Endothelial cell of umbilical vein (primary cell): ENCODE results near the gene SYTL5. TPM values are rescaled to one million over a fixed set of nuclear protein-coding genes. Genes with fewer than 3 reads are reported as not detected.

ENCODE experiments used
- BruUV-seq: library from RNA; stranded (reverse); fragments of 400-500 nt; replicated peaks from 2 replicates; lab custom pipeline; 2021; lab: Mats Ljungman, UMichigan
- CTCF ChIA-PET: fragments of 300-600, 350-600 bp; sonication (Branson Sonifier 250); formaldehyde crosslinking; loops from one replicate; lab custom pipeline; 2021; ENCODE audit warnings: antibody characterized with exemption, inconsistent platforms; lab: Charles Lee
- POLR2A ChIA-PET: fragments of 300-600, 350-600 bp; sonication (Branson Sonifier 250); formaldehyde crosslinking; loops from one replicate; lab custom pipeline; 2021; ENCODE audit warnings: antibody characterized with exemption, inconsistent platforms; lab: Charles Lee
- DNase-seq: peaks from one replicate; pipeline ENCODE4 v3.0.0-alpha.2; 2011; ENCODE audit warnings: low read depth, low spot score
- FAIRE-seq: peaks from 2 replicates; lab custom pipeline; 2011; peaks lifted over from hg19 to GRCh38; lab: Jason Lieb, UNC
- H2AFZ ChIP-seq: 2 replicates; pipeline ENCODE4 v1.6.0; 2012; ENCODE audit warnings: low read depth, low read length, control low read depth, inconsistent platforms
- H3K27ac ChIP-seq: 2 replicates; pipeline ENCODE4 v1.5.1; 2011; ENCODE audit warnings: low read depth, mild to moderate bottlenecking, control low read depth, low read length, moderate library complexity; ENCODE audit not compliant: insufficient read depth
- H3K27me3 ChIP-seq, 2 experiments: 2 replicates each; pipeline versions ENCODE4 v1.6.0 to v1.6.1; 2011; ENCODE audit warnings: low read length in 2 of 2, mixed read lengths in 1 of 2; ENCODE audit not compliant: control insufficient read depth in 2 of 2, insufficient read depth in 2 of 2
- H3K36me3 ChIP-seq, 2 experiments: 2 replicates in 1 of 2; 3 replicates in 1 of 2; pipeline ENCODE4 v1.5.1; 2011; ENCODE audit warnings: low read length in 2 of 2, mild to moderate bottlenecking in 1 of 2, moderate library complexity in 1 of 2; ENCODE audit not compliant: control insufficient read depth in 2 of 2, insufficient read depth in 2 of 2; ENCODE audit errors: extremely low read depth in 1 of 2
- H3K4me1 ChIP-seq: 3 replicates; pipeline ENCODE4 v1.5.1; 2011; ENCODE audit warnings: mild to moderate bottlenecking, low read length; ENCODE audit not compliant: control insufficient read depth, insufficient read depth; ENCODE audit errors: extremely low read depth
- H3K4me2 ChIP-seq: 2 replicates; pipeline ENCODE4 v1.6.1; 2011; ENCODE audit warnings: low read length, control low read depth, mixed read lengths; ENCODE audit not compliant: insufficient read depth
- H3K4me3 ChIP-seq, 3 experiments: fragments of 200-600 bp in 1 of 3; sonication (generic), shearing (Covaris generic) in 1 of 3; replicated peaks in 1 of 3; 2 replicates each; pipeline ENCODE4 v1.5.1; 2011 to 2016; ENCODE audit warnings: control low read depth in 3 of 3, low read length in 3 of 3, mild to moderate bottlenecking in 2 of 3, inconsistent platforms in 1 of 3, low read depth in 1 of 3, moderate library complexity in 1 of 3; ENCODE audit not compliant: insufficient read depth in 1 of 3
- H3K79me2 ChIP-seq: 2 replicates; pipeline ENCODE4 v1.6.0; 2012; ENCODE audit warnings: low read length, inconsistent platforms; ENCODE audit not compliant: control insufficient read depth, insufficient read depth
- H3K9ac ChIP-seq: replicated peaks from 2 replicates; pipeline ENCODE3; 2011; ENCODE audit warnings: low read length, control low read depth; ENCODE audit not compliant: insufficient read depth; ENCODE audit errors: extremely low read depth
- H3K9me1 ChIP-seq: replicated peaks from 3 replicates; pipeline ENCODE4 v1.6.0; 2011; ENCODE audit warnings: mild to moderate bottlenecking, low read length; ENCODE audit not compliant: control insufficient read depth, insufficient read depth; ENCODE audit errors: extremely low read depth
- H3K9me3 ChIP-seq: replicated peaks from 2 replicates; pipeline ENCODE4 v1.5.1; 2012; ENCODE audit warnings: low read length, inconsistent platforms; ENCODE audit not compliant: control insufficient read depth, insufficient read depth
- H4K20me1 ChIP-seq: replicated peaks from 2 replicates; pipeline ENCODE3; 2011; ENCODE audit warnings: mild to moderate bottlenecking, low read length; ENCODE audit not compliant: control insufficient read depth, insufficient read depth; ENCODE audit errors: extremely low read depth
- CTCF ChIP-seq, 2 donors: IDR thresholded peaks; 1 replicate in 1 of 2; 2 replicates in 1 of 2; pipeline ENCODE4 v1.5.1; 2011; ENCODE audit warnings: low read length in 2 of 2, mild to moderate bottlenecking in 2 of 2, moderate library complexity in 2 of 2, control low read depth in 1 of 2, inconsistent platforms in 1 of 2, low read depth in 1 of 2; ENCODE audit not compliant: insufficient read depth in 1 of 2; ENCODE audit errors: extremely low read depth in 1 of 2
- EZH2 ChIP-seq: IDR thresholded peaks from 2 replicates; pipeline ENCODE4 v1.6.1; 2012; ENCODE audit warnings: borderline replicate concordance, low read depth, mild to moderate bottlenecking, moderate library complexity, low read length, inconsistent platforms; ENCODE audit not compliant: severe bottlenecking
- FOS ChIP-seq: IDR thresholded peaks from 2 replicates; pipeline ENCODE4 v1.6.1; 2011; ENCODE audit warnings: mild to moderate bottlenecking, low read length, moderate library complexity, borderline replicate concordance; ENCODE audit not compliant: insufficient read depth
- GATA2 ChIP-seq: IDR thresholded peaks from 2 replicates; pipeline ENCODE4 v1.7.0; 2011; ENCODE audit warnings: low read depth, mild to moderate bottlenecking, moderate library complexity, mixed read lengths, low read length; ENCODE audit not compliant: insufficient read length, insufficient read depth
- JUN ChIP-seq: IDR thresholded peaks from 2 replicates; pipeline ENCODE4 v1.6.1; 2011; ENCODE audit warnings: borderline replicate concordance, low read depth; ENCODE audit not compliant: insufficient read length, insufficient read depth
- MAX ChIP-seq: IDR thresholded peaks from 2 replicates; pipeline ENCODE4 v1.6.1; 2011; ENCODE audit not compliant: insufficient read depth, insufficient read length
- MYC ChIP-seq: IDR thresholded peaks from one replicate; pipeline ENCODE4 v1.6.1; 2011; ENCODE audit warnings: mild to moderate bottlenecking, low read depth, low read length
- POLR2A ChIP-seq: IDR thresholded peaks from 2 replicates; pipeline ENCODE4 v1.6.1; 2012; ENCODE audit warnings: low read depth, mild to moderate bottlenecking, control low read depth, low read length
- POLR2AphosphoS5 ChIP-seq: IDR thresholded peaks from 2 replicates; pipeline ENCODE4 v1.6.1; 2012; ENCODE audit warnings: low read depth, mild to moderate bottlenecking, control low read depth, low read length, moderate library complexity; ENCODE audit not compliant: insufficient read depth
- dilution Hi-C: fragments of 300-500 bp; cut with MboI; formaldehyde crosslinking; loops from one replicate; pipeline ENCODE4 v1.15.0; 2019; ENCODE audit warnings: low sequenced_read_pairs; ENCODE audit not compliant: extremely low pct_ligation_motif_present
- intact Hi-C: fragments of 100-400 bp; cut with micrococcal nuclease; formaldehyde crosslinking; loops from one replicate; pipeline ENCODE4 v1.10.0; 2022
- polyA plus RNA-seq, 4 experiments: library from polyadenylated mRNA; depleted of rRNA in 3 of 4; stranded (reverse) in 3 of 4; unstranded in 1 of 4; fragments of >200 nt; gene quantifications; 2 replicates each; pipeline versions ENCODE4 v1.2.1 to v1.2.3, GENCODE V29; 2011 to 2012; ENCODE audit warnings: missing spikeins in 1 of 4
- total RNA-seq: library from RNA; stranded (reverse); gene quantifications from 2 replicates; pipeline ENCODE4 v1.2.3, GENCODE V29; 2021

SYTL5 gene
- total and polyA plus RNA-seq, 2 donors (not counting 3 experiments of a cell fraction or from before 2014, with no cell fraction given), result 0.01 TPM; not detected in 1

- Histone ChIP-seq H3K27me3 (no peaks in the 10 kb centered on the region), H3K4me1 (no peaks in the 10 kb centered on the region), H4K20me1 (no peaks in the 10 kb centered on the region), H3K4me2 (no peak overlapping the region), H2AFZ (no peak overlapping the region), H3K79me2 (no peaks in the 10 kb centered on the region), H3K36me3 (no peaks in the 10 kb centered on the region), H3K9me3 (no peaks in the 10 kb centered on the region), H3K27ac (no peak overlapping the region), H3K4me3 (no peak overlapping the region), H3K9me1 (no peaks in the 10 kb centered on the region), H3K9ac (no peak overlapping the region)
- ChIA-PET POLR2A (no interaction called here), CTCF (no interaction called here)
- no TSS peak for BruUV-seq
- dilution Hi-C loops, result no loop called here
- no peak for FAIRE-seq
- no peak for DNase-seq
- intact Hi-C loops, result no loop called here
- TF ChIP-seq GATA2 (no peak), EZH2 (no peak), FOS (no peak), CTCF (IDR thresholded peaks at IDR 0.05; ENCODE audit: extremely low read depth in 1 of 2, insufficient read depth in 1 of 2, low read depth in 1 of 2, low read length in 2 of 2) (no peak), MAX (no peak), MYC (no peak), JUN (no peak), POLR2AphosphoS5 (no peak), POLR2A (no peak)
Observed at GRCh38 chrX:37967714-37968113, 38.6 kb upstream of the SYTL5 start.
